Measurements from ENCODE around the gene PRR7.
"Not testable (repeated sequence)": the region's sequence is repeated elsewhere in the genome, so short reads cannot be mapped to it uniquely, and the experiment has no call there.

PRR7 gene

DNA sequence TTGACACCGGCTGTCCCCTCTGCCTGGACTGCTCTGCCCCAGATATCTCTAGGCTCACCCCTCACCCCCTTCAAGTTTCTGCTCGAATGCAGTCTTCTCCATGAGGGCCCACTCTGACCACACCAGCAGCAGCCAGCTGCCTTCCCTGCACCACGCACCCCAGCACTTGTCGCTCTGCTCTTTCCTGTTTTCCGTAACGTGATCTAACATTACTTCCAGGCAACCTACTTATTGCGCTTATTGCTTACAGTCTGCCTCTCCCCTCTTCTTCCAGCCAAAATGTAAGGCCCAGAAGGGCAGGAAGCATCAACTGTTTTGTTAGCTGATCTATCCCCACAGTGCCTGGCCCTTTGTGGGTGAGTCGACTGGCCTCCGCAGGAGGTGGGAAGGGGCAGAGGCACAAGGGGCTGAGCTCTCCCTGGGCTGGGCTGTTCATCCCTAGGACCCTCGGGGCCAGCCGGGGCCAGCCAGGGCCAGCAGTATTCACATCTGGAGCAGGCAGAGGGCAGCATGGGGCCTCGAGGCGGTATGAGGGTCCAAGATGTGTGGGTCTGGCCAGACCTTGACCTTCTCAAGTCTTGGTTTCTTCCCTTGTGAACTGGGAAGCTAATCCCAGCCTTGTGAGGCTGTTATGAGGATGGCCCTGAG is 38.4 kb downstream of the PRR7 start:
- DNase-seq (ENCODE audit: low spot score): no peak

DNA sequence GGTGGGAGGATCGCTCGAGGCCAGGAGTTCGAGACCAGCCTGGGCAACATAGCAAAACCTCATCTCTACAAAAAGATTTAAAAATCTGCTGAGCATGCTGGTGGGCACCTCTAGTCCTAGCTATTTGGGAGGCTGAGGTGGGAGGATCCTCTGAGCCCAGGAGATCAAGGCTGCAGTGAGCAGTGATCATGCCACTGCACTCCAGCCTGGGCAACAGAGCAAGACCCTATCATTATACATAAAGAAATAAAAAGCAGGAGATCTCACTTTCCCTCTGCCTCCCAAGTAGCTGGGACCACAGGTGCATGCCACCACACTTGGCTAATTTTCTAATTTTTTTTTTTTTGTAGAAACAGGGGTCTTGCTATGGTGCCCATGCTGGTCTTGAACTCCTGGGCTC is 39.1 kb downstream of the PRR7 start:
- not testable (repeated sequence) for DNase-seq (ENCODE audit: low spot score)

GRCh38 chr5:177486256-177486655 is 39.6 kb downstream of the PRR7 start:
- no peak for DNase-seq (ENCODE audit: low spot score)

- no peak for DNase-seq (ENCODE audit: low spot score)
Measured at GRCh38 chr5:177487144-177487543, 40.5 kb downstream of the PRR7 start.

GRCh38 chr5:177487975-177488374 is 41.4 kb downstream of the PRR7 start:
- no peak for DNase-seq (ENCODE audit: low spot score)

DNA sequence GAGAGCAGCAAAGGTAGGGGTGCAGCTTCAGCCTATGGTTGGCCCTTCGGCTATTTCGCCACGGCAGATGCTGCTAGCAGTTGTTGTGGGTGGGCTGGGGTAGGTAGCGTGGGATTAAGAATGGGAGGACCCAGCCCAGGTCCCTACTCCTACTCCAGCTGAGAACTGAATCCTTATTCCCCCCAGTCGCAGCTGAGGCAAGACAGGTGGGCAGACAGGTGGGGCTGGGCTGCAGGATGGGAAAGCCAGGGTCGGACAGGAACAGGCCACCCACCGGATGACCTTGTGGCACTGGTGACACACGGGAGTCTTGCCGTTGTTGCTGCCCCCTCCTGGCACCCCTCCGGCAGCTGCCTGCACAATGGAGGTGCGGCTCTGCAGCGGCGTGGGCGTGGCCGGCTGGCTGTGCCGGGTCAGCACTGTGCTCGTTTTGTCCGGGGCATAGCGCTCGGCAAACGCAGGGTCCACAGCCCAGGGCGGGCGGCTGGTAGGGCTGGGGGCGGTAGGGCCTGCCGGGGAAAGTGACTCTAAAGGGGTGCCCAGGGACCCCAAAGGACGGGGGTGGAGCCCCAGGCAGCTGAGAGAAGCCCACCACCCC is 42.6 kb downstream of the PRR7 start:
- DNase-seq (ENCODE audit: low spot score): no peak

GRCh38 chr5:177490311-177490991 is 43.8 kb downstream of the PRR7 start:
- no peak for DNase-seq (ENCODE audit: low spot score)

GRCh38 chr5:177490992-177491391 is 44.4 kb downstream of the PRR7 start:
- no peak for DNase-seq (ENCODE audit: low spot score)

- no peak for DNase-seq (ENCODE audit: low spot score)
Measured at GRCh38 chr5:177491429-177491945, 44.9 kb downstream of the PRR7 start.

DNA sequence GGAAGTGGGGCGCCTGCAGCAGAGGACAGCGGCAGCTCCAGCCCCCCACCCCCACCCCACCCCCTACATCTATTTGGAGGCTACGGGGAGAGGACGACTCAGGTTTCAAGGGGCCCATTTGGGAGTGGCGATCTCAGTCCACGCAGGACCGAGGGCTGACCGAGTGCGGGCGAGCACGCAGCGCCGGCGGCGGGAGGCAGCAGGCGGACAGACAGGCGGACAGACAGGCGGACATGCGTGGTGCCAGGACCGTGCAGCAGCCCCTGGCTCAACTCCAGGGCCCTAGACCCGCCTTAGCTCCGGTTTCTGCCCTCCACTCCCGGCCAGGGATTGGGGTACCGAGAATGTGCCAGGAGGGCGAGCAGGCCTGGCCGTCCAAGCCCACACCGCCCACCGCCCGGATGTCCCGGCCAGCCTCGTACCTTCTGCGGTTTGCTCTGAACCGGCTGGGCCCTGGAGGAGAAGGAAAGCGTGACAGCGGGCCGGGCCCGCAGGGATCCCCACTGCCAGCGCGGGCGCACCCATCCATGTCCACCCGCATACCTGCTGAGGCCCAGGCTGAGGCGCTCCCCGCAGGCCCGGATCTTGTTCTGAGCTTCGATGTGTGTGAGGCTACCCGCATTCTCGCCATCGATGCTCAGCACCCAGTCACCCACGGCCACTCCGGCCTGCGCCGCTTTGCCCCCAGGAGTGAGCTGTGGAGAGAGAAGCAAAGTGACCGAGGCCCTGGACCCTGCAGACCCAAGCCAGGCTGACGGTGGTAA is 45.6 kb downstream of the PRR7 start:
- no peak for DNase-seq (ENCODE audit: low spot score)

GRCh38 chr5:177492841-177493240 is 46.2 kb downstream of the PRR7 start:
- no peak for DNase-seq (ENCODE audit: low spot score)

DNA sequence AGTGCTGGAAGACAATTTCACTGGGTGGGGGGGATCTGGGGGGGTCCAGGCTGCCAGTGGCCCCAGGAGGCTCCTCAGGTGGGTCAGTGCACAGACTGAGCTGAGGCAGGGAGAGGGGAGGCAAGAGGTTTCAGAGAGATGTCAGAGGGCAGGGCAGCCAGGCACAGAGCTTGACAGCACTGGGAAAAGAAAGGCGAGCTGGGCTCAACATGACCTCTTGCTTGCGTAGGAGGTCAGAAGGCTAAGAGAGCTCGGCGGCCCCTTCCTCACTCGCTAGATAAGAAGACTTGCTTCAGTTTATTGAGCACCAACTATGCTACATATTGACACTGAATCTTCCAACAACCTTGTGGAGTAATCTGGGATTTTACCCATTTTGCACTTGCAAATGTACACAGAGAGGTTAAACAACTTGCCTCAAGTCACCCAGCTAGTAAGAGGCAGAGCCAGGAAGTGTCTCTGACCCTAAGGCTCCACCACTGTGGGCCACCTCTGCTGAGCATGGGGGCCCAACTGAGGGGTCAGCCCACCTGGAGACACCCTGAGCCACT is 47.3 kb downstream of the PRR7 start:
- DNase-seq (ENCODE audit: low spot score): no peak

- DNase-seq (ENCODE audit: low spot score): peak; percentile 87
Measured at GRCh38 chr5:177494346-177495195, 48.0 kb downstream of the PRR7 start.

GRCh38 chr5:177495243-177496060 is 48.8 kb downstream of the PRR7 start:
- DNase-seq (ENCODE audit: low spot score): peak; percentile 85

GRCh38 chr5:177496070-177496726 is 49.6 kb downstream of the PRR7 start:
- no peak for DNase-seq (ENCODE audit: low spot score)

- DNase-seq (ENCODE audit: low spot score): peak; percentile 90
Measured at GRCh38 chr5:177496727-177497291, 50.2 kb downstream of the PRR7 start.

DNA sequence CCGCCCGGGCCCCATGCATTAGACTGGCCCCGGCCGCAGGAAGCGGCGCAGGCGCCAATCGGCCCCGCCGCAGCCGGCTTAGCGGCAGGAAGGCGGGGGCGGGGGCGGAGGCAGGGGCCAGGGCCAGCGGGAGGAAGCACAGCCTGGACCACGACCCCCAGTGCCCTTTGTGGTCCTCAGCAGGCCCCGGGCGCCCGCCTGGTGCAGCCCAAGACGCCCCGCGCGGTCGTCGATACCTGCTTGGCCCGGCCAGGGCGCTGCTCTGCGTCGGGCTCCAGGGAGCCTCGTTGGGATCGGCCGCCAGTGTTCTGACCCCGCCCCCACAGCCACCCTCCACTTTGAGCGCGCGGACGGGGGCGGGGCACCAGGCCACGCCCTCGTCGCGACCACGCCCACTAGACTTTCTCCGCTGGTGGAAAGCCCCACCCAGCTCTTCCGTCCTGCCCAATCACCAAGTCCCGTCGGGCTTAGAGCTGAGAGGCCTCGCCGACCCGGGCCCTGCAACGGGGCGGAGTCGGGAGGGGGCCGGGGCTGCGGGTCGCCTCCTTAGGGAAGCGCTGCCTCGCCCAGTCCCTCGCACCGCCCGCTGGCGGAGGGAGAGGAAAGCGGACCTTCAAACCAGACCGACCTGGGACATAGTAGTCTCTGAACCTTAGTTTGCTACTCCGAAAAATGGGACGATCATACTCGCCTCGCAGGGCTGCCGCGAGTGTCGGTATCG is 50.8 kb downstream of the PRR7 start, which contains the start of gene PDLIM7:
Gene PDLIM7 (minus strand): TSS at position 313 of the 721 bp plus-strand sequence. CDS start 1,092 bp downstream, outside the sequence.
- peak; percentile 97 for DNase-seq (ENCODE audit: low spot score)

- no peak for DNase-seq (ENCODE audit: low spot score)
Measured at GRCh38 chr5:177498013-177498787, 51.6 kb downstream of the PRR7 start.

Data from left forelimb (tissue), 1 donor.